GM12864 (cell line): ENCODE results near the gene ZNF80.

Source experiments
- DNase-seq: peaks from one replicate; pipeline ENCODE4 v3.0.0-alpha.2; 2011; ENCODE audit warnings: low read depth
- H3K4me3 ChIP-seq: 2 replicates; pipeline ENCODE4 v1.5.1; 2011; ENCODE audit warnings: mild to moderate bottlenecking, low read depth, low read length, control low read depth
- CTCF ChIP-seq: IDR thresholded peaks from 2 replicates; pipeline ENCODE4 v1.5.1; 2011; ENCODE audit warnings: low read depth, mild to moderate bottlenecking, moderate library complexity, low read length, control low read depth, inconsistent platforms; ENCODE audit errors: missing control alignments

The ZNF80 gene

GRCh38 chr3:114214542-114215341, 22.6 kb downstream of the ZNF80 start:
- DNase-seq, result no peak
- TF ChIP-seq CTCF, result no peak
- peak overlapping the region; percentile 46 for H3K4me3 ChIP-seq

- DNase-seq, result peak; percentile 86
- peak; percentile 25 for TF ChIP-seq CTCF
- H3K4me3 ChIP-seq, result peak overlapping the region; percentile 46
These were observed 23.5 kb downstream of the ZNF80 start for GRCh38 chr3:114213627-114214541.

- no peak for DNase-seq
- no peak for TF ChIP-seq CTCF
- H3K4me3 ChIP-seq, result no peak overlapping the region
These were observed 24.1 kb downstream of the ZNF80 start for GRCh38 chr3:114213292-114213626.

GRCh38 chr3:114212646-114213045, 24.7 kb downstream of the ZNF80 start:
- DNase-seq, result no peak
- H3K4me3 ChIP-seq, result no peak overlapping the region
- no peak for TF ChIP-seq CTCF

- no peak overlapping the region for H3K4me3 ChIP-seq
- DNase-seq, result no peak
- no peak for TF ChIP-seq CTCF
These were observed 29.6 kb downstream of the ZNF80 start for GRCh38 chr3:114207768-114208167.

- no peak for TF ChIP-seq CTCF
- H3K4me3 ChIP-seq, result no peak overlapping the region
- no peak for DNase-seq
These were observed 31.0 kb downstream of the ZNF80 start for GRCh38 chr3:114206342-114206741.

GRCh38 chr3:114205541-114205940, 31.8 kb downstream of the ZNF80 start:
- no peak for TF ChIP-seq CTCF
- DNase-seq, result no peak
- no peak overlapping the region for H3K4me3 ChIP-seq
